ENCODE measurements around the gene URB2.

GRCh38 chr1:229650045-229650444 lies 24.0 kb downstream of the URB2 start:
- TF ChIP-seq CTCF (IDR thresholded peaks at IDR 0.05; ENCODE audit: low read depth, low read length, missing input control) (no peak), REST (IDR thresholded peaks at IDR 0.05) (no peak), MAX (IDR thresholded peaks at IDR 0.05) (no peak), RXRA (IDR thresholded peaks at IDR 0.05) (no peak), HNF4A (conservative IDR thresholded peaks at IDR 0.05) (no peak), TAF1 (conservative IDR thresholded peaks at IDR 0.05) (no peak), SP1 (IDR thresholded peaks at IDR 0.05) (no peak), ZBTB33 (IDR thresholded peaks at IDR 0.05) (no peak), RAD21 (IDR thresholded peaks at IDR 0.05) (no peak), FOXA2 (IDR thresholded peaks at IDR 0.05) (no peak)

Measured in liver (tissue), 3 donors.